Transverse colon (tissue), 4 donors: ENCODE data around the gene LRRC49.

Experiments
- CTCF ChIP-seq, 5 experiments: fragments of 200-600 bp in 3 of 5; fragments of 450-650 bp in 2 of 5; sonication (generic) in 3 of 5; IDR thresholded peaks; 1 replicate in 2 of 5; 2 replicates in 3 of 5; pipeline ENCODE4 v1.5.1; 2016 to 2017; ENCODE audit warnings: antibody characterized with exemption in 5 of 5, inconsistent platforms in 3 of 5, mild to moderate bottlenecking in 2 of 5, moderate library complexity in 1 of 5
- EP300 ChIP-seq: sonication (generic); formaldehyde crosslinking; IDR thresholded peaks from one replicate; pipeline ENCODE4 v1.6.1; 2017; ENCODE audit warnings: antibody characterized with exemption, low read depth
- POLR2A ChIP-seq: fragments of 450-650 bp; IDR thresholded peaks from one replicate; pipeline ENCODE4 v1.6.1; 2016; ENCODE audit warnings: antibody characterized with exemption, mild to moderate bottlenecking, moderate library complexity
- POLR2AphosphoS5 ChIP-seq, 3 donors: sonication (generic); formaldehyde crosslinking; IDR thresholded peaks; one replicate each; pipeline ENCODE4 v1.6.1; 2016; ENCODE audit warnings: antibody characterized with exemption in 3 of 3

- no peak for TF ChIP-seq POLR2A
- no peak for TF ChIP-seq CTCF (IDR thresholded peaks at IDR 0.05)
- TF ChIP-seq EP300 = no peak
- no peak for TF ChIP-seq POLR2AphosphoS5 (IDR thresholded peaks at IDR 0.05)
Observed at GRCh38 chr15:71013446-71013845, 120.8 kb downstream of the LRRC49 start.
